ENCODE data around the gene ALG14. TPM values are rescaled to one million over a fixed set of nuclear protein-coding genes. Genes with fewer than 3 reads are reported as not detected.

Gene ALG14
- total RNA-seq, 2 experiments from 2014 or later = 4.3 to 4.4 TPM

DNA sequence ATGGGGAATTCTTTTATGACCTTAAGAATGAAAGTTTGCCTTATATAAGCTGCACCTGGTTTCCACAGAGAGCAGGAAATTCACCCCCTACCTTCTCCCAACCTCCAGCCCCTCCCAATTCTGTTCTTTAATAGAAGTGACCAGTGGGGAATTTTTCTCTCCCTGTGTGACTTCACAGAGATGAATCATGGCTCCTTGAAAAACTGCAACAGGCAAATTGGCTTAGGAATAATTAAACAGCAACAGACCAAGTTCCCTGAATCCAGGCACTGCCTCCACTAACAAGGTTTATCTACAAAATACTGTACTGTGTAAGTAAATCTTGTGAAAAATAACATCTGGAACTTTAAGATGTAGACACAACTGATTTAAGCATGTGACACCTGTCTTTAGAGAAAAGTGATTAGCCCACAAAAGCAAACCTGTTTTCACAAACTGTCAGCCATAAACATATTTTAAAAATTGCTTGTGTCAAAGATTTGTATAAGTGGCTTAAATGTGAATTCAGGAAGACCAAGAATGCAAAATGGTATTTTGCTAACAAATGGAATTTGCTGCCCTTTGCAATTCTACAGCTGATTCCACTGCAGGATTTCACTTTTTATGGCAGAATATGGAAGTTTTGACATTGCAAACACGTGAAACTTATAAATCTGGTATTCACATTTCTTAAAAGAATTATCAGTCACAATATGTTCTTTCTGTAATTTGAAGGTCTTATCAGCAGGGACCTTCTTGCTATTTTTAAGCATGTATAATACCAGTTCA lies 54.0 kb downstream of the ALG14 start:
- POLR2A ChIA-PET = no interaction called here
- DNase-seq = no peak
- peaks cover 2% of the 10 kb centered on the region for H3K36me3 Mint-ChIP-seq
- no peaks in the 10 kb centered on the region for H3K27me3 Mint-ChIP-seq
- no peaks in the 10 kb centered on the region for H3K4me1 Mint-ChIP-seq (ENCODE audit: low read depth)
- H3K9me3 Mint-ChIP-seq = no peaks in the 10 kb centered on the region
- no peak overlapping the region for H3K4me3 Mint-ChIP-seq
- CTCF ChIA-PET = interaction anchor here (2.1 kb wide), 1 partner anchor 25 kb away, joined by 8 read pairs; no protein-coding TSS in a partner anchor
- intact Hi-C loops (cut with micrococcal nuclease) = no loop called here
- no peak overlapping the region for H3K27ac Mint-ChIP-seq

DNA sequence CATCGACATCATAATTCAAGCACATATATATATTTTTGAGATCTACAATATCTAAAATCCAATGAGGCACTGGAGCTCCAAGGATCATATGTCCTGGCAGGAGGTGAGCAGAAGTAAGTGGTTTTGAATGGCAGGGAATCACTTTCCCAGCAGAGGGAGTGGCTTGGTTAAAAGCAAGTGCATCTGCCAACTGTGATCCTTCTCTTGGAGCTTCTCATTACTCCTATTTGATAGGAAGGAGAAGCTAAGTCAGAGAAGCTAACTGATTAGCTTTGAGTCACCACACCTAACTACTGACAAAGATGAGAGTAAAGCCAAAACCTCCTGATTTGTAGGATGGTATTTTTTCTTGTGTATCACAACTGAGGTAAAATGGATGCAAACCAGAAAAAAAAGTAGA lies 55.0 kb downstream of the ALG14 start:
- Mint-ChIP-seq H3K27ac (no peak overlapping the region), H3K9me3 (no peaks in the 10 kb centered on the region), H3K4me3 (no peak overlapping the region), H3K4me1 (ENCODE audit: low read depth) (no peaks in the 10 kb centered on the region), H3K36me3 (peaks cover 2% of the 10 kb centered on the region), H3K27me3 (no peaks in the 10 kb centered on the region)
- ChIA-PET POLR2A (no interaction called here), CTCF (no interaction called here)
- intact Hi-C loops (cut with micrococcal nuclease) = no loop called here
- no peak for DNase-seq

DNA sequence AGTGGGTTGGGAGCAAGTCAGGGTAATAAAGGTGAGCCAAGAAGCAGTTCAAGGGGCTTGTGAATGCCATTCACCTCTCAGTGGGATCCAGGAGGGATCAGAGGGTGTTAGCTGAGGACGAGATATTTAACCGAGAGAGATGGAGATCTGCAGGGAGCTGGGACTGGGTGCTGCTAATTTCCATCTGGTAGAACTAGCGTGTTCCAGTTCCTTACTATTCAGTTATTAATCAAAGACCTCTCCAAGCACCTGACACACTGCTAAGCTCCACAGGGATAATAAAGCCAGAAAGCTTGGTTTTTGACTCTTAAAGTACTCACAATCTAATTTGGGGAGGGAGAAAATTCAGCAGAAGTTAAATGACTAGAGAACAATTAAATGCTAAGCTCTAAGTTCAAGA lies 57.7 kb downstream of the ALG14 start:
- Mint-ChIP-seq H3K27ac (no peak overlapping the region), H3K4me1 (ENCODE audit: low read depth) (no peaks in the 10 kb centered on the region), H3K27me3 (no peaks in the 10 kb centered on the region), H3K36me3 (peaks cover 3% of the 10 kb centered on the region), H3K4me3 (no peak overlapping the region), H3K9me3 (no peaks in the 10 kb centered on the region)
- DNase-seq = no peak
- intact Hi-C loops (cut with micrococcal nuclease) = no loop called here
- CTCF ChIA-PET = interaction anchor here (1.2 kb wide), 1 partner anchor 28 kb away, joined by 3 read pairs; no protein-coding TSS in a partner anchor
- POLR2A ChIA-PET = no interaction called here

GRCh38 chr1:95013950-95014574 lies 58.7 kb downstream of the ALG14 start:
- intact Hi-C loops (cut with micrococcal nuclease) = no loop called here
- ChIA-PET CTCF (interaction anchor here (1.2 kb wide), 1 partner anchor 29 kb away, joined by 3 read pairs; no protein-coding TSS in a partner anchor), POLR2A (no interaction called here)
- no peak for DNase-seq
- no peaks in the 10 kb centered on the region for H3K4me1 Mint-ChIP-seq (ENCODE audit: low read depth)
- H3K27me3 Mint-ChIP-seq = no peaks in the 10 kb centered on the region
- H3K4me3 Mint-ChIP-seq = no peak overlapping the region
- H3K27ac Mint-ChIP-seq = no peak overlapping the region
- H3K36me3 Mint-ChIP-seq = peaks cover 3% of the 10 kb centered on the region
- H3K9me3 Mint-ChIP-seq = no peaks in the 10 kb centered on the region

GRCh38 chr1:95012389-95012788 lies 60.4 kb downstream of the ALG14 start:
- Mint-ChIP-seq H3K4me1 (ENCODE audit: low read depth) (no peaks in the 10 kb centered on the region), H3K27me3 (no peaks in the 10 kb centered on the region), H3K36me3 (peaks cover 3% of the 10 kb centered on the region), H3K4me3 (no peak overlapping the region), H3K27ac (no peak overlapping the region), H3K9me3 (no peaks in the 10 kb centered on the region)
- ChIA-PET CTCF (no interaction called here), POLR2A (no interaction called here)
- intact Hi-C loops (cut with micrococcal nuclease) = no loop called here
- no peak for DNase-seq

DNA sequence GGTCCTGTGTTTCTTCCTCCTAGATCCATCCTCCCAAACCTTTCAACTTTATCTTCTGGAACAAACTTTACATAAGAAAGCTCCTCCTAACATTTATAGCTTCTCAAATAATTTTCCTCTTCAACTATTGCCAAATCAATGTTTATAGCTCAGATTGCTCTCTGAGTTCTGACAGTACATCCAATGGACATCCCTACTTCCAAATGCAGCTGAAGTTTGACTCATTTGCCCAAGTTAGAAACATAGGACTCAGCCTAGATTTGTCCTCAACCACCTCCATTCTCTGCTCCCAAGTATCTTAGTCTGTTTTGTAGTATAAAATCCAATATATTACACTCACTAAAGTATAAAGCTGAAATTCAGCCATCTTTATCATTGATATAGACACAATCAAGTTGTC lies 62.6 kb downstream of the ALG14 start:
- no peaks in the 10 kb centered on the region for H3K9me3 Mint-ChIP-seq
- no peak overlapping the region for H3K27ac Mint-ChIP-seq
- CTCF ChIA-PET = no interaction called here
- H3K4me1 Mint-ChIP-seq (ENCODE audit: low read depth) = no peaks in the 10 kb centered on the region
- no peaks in the 10 kb centered on the region for H3K27me3 Mint-ChIP-seq
- peaks cover 2% of the 10 kb centered on the region for H3K36me3 Mint-ChIP-seq
- POLR2A ChIA-PET = no interaction called here
- H3K4me3 Mint-ChIP-seq = no peak overlapping the region
- intact Hi-C loops (cut with micrococcal nuclease) = no loop called here
- no peak for DNase-seq

DNA sequence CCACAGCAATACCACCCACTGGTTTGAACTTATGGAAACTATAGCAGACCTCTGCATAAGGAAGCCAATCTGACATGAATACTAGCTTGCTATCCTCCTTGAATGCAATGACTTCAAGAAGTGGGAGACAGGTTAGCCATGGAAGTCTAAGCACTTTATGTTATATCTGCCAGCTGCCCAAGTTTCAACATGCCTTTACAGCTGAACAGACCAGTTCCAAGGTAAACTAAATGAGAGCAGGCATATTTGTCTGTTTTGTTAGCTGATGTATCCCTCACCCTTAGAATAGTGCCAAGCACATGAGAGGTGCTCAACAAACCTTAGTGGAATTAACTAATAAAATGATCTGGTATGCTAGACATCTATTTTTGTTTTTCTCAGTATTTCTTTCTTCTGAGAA lies 65.1 kb downstream of the ALG14 start:
- no peak overlapping the region for H3K4me3 Mint-ChIP-seq
- H3K27ac Mint-ChIP-seq = no peak overlapping the region
- peaks cover 2% of the 10 kb centered on the region for H3K36me3 Mint-ChIP-seq
- POLR2A ChIA-PET = no interaction called here
- H3K27me3 Mint-ChIP-seq = no peaks in the 10 kb centered on the region
- DNase-seq = no peak
- CTCF ChIA-PET = interaction anchor here (1.2 kb wide), 1 partner anchor 153 kb away, joined by 4 read pairs; no protein-coding TSS in a partner anchor
- no peaks in the 10 kb centered on the region for H3K4me1 Mint-ChIP-seq (ENCODE audit: low read depth)
- intact Hi-C loops (cut with micrococcal nuclease) = no loop called here
- H3K9me3 Mint-ChIP-seq = no peaks in the 10 kb centered on the region

- Mint-ChIP-seq H3K4me1 (ENCODE audit: low read depth) (no peaks in the 10 kb centered on the region), H3K9me3 (no peaks in the 10 kb centered on the region), H3K27ac (no peak overlapping the region), H3K4me3 (no peak overlapping the region), H3K27me3 (no peaks in the 10 kb centered on the region), H3K36me3 (no peaks in the 10 kb centered on the region)
- no peak for DNase-seq
- intact Hi-C loops (cut with micrococcal nuclease) = no loop called here
- ChIA-PET CTCF (interaction anchor here (1.2 kb wide), 1 partner anchor 152 kb away, joined by 4 read pairs; no protein-coding TSS in a partner anchor), POLR2A (no interaction called here)
Measured at GRCh38 chr1:95006681-95007080, 66.1 kb downstream of the ALG14 start.

GRCh38 chr1:95005584-95005983 lies 67.2 kb downstream of the ALG14 start:
- DNase-seq = no peak
- no peak overlapping the region for H3K27ac Mint-ChIP-seq
- intact Hi-C loops (cut with micrococcal nuclease) = no loop called here
- no peaks in the 10 kb centered on the region for H3K27me3 Mint-ChIP-seq
- H3K4me1 Mint-ChIP-seq (ENCODE audit: low read depth) = no peaks in the 10 kb centered on the region
- H3K9me3 Mint-ChIP-seq = no peaks in the 10 kb centered on the region
- no peaks in the 10 kb centered on the region for H3K36me3 Mint-ChIP-seq
- ChIA-PET CTCF (no interaction called here), POLR2A (no interaction called here)
- H3K4me3 Mint-ChIP-seq = no peak overlapping the region

DNA sequence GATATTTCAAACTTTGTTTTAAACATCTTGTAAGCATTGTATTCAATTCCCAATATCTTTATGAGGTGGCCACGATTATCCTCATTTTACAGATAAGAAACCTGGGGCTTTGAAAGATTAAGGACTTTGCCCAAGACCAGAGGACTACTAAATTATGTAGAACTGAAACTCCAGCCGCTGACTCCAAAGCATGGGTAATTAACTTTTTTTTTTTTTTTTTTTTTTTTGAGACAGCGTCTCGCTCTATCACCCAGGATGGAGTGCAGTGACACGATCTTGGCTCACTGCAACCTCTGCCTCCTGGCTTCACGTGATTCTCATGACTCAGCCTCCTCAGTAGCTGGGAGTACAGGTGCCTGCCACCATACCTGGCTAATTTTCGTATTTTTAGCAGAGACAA lies 68.7 kb downstream of the ALG14 start:
- Mint-ChIP-seq H3K36me3 (no peaks in the 10 kb centered on the region), H3K4me3 (no peak overlapping the region), H3K27ac (no peak overlapping the region), H3K9me3 (no peaks in the 10 kb centered on the region), H3K27me3 (no peaks in the 10 kb centered on the region), H3K4me1 (ENCODE audit: low read depth) (no peaks in the 10 kb centered on the region)
- ChIA-PET POLR2A (no interaction called here), CTCF (no interaction called here)
- intact Hi-C loops (cut with micrococcal nuclease) = no loop called here
- DNase-seq = no peak

DNA sequence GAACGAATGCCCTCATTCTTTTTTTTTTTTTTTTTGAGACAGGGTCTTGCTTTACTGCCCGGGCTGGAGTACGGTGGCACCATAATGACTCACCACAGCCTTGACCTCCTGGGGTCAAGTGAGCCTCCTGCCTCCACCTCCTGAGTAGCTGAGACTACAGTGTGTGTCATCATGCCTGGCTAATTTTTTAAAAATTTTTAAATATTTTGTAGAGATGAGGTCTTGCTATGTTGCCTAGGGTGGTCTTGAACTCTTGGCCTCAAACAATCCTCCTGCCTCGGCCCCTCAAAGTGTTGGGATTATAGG lies 69.4 kb downstream of the ALG14 start:
- Mint-ChIP-seq H3K4me3 (no peak overlapping the region), H3K27ac (no peak overlapping the region), H3K27me3 (no peaks in the 10 kb centered on the region), H3K9me3 (no peaks in the 10 kb centered on the region), H3K36me3 (no peaks in the 10 kb centered on the region), H3K4me1 (ENCODE audit: low read depth) (no peaks in the 10 kb centered on the region)
- ChIA-PET POLR2A (no interaction called here), CTCF (no interaction called here)
- no peak for DNase-seq
- intact Hi-C loops (cut with micrococcal nuclease) = no loop called here

DNA sequence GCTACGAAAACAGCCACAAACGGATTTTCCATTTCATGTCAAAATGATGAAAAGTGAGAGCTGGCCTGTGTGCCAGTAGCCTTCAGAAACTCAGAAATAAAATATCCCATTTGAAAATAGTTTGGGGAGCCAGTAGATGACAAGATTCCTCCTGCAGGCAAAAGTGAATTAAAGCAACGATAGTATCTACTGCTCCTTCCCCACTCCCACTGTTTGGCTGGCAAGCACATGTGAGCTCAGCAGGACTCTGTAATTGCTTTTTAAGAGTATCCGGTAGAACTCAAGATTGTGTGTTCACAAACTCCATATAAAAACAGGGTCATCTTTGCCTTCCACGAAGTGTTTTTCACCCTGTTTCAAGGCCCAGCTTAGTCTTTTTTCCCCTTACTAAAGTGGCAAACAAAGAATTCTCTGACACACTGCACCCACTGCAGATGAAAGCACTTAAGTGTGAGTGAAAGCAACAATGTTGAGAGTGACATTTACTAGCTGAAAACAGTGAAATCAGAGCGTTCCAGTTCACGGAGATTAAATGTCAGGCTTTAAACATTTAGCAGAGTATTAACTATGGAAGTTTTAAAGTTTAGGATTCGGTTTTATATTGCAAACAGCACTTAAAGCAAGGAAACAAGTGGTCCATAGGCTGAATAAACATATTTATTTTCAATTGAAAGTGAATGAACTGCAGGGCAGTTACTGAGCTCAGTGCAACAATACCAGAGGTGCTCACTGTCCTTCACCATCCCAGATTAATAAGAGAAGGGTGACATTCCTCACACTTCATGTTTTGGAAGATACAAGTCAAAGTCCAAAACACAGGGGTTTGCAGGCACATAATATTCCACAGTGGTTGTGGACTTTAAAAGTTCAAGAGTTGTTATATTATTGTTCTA lies 70.0 kb downstream of the ALG14 start:
- intact Hi-C loops (cut with micrococcal nuclease) = no loop called here
- no peak for DNase-seq
- POLR2A ChIA-PET = no interaction called here
- Mint-ChIP-seq H3K4me3 (no peak overlapping the region), H3K36me3 (no peaks in the 10 kb centered on the region), H3K4me1 (ENCODE audit: low read depth) (no peaks in the 10 kb centered on the region), H3K27me3 (no peaks in the 10 kb centered on the region), H3K9me3 (no peaks in the 10 kb centered on the region), H3K27ac (no peak overlapping the region)
- CTCF ChIA-PET = no interaction called here
